HG02571 (cell line): ENCODE measurements around the gene CAPN14.

Source experiments
- ATAC-seq: cut with Tn5 transposase; IDR thresholded peaks from one replicate; pipeline ENCODE4 v1.9.1; 2021; ENCODE audit warnings: mild to moderate bottlenecking, moderate library complexity; ENCODE audit not compliant: unreplicated experiment

CAPN14 gene, protein sequence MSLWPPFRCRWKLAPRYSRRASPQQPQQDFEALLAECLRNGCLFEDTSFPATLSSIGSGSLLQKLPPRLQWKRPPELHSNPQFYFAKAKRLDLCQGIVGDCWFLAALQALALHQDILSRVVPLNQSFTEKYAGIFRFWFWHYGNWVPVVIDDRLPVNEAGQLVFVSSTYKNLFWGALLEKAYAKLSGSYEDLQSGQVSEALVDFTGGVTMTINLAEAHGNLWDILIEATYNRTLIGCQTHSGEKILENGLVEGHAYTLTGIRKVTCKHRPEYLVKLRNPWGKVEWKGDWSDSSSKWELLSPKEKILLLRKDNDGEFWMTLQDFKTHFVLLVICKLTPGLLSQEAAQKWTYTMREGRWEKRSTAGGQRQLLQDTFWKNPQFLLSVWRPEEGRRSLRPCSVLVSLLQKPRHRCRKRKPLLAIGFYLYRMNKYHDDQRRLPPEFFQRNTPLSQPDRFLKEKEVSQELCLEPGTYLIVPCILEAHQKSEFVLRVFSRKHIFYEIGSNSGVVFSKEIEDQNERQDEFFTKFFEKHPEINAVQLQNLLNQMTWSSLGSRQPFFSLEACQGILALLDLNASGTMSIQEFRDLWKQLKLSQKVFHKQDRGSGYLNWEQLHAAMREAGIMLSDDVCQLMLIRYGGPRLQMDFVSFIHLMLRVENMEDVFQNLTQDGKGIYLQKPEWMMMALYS

GRCh38 chr2:31217465-31218200, at the start of gene CAPN14:
Gene CAPN14, minus strand, starts transcription at chr2:31217515. Its CDS starts 12,068 bp downstream, at chr2:31205447.
- no peak for ATAC-seq

DNA sequence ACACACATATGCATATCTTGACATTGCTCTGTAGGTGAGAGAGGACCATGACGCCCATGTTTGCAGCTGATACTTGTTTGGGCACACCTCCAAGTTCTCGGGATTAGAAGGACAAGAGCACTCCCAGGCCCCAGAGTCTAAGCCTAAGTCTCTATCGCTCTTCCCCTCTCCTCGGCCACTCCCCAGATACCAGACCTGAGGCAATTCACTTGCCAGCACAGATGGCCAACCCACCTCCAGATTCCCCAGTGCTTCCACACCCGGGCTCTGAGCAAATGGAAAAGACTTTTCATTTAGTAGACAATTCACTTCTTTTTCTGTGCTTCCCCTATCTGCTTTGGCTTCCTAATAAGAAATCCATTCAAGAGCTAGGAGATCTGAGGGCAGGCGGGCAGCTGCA, 49.5 kb upstream of the CAPN14 start:
- ATAC-seq = no peak

DNA sequence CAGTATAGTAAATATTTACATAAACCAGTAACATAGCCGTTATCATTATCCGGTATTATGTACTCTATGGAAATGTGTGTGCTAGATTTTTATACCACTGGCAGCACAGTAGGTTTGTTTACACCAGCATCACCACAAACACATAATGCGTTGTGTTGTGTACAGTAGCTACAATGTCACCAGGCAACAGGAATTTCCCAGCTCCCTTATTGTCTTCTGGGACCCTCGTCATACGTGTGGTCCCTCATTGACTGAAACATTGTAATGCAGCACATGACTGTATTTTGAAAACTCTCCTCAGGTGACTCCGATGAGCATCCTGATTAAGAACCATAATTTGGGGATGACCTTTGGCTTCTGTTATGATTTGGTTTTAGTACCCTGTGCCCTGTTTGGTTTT, 47.9 kb upstream of the CAPN14 start:
- ATAC-seq = no peak

DNA sequence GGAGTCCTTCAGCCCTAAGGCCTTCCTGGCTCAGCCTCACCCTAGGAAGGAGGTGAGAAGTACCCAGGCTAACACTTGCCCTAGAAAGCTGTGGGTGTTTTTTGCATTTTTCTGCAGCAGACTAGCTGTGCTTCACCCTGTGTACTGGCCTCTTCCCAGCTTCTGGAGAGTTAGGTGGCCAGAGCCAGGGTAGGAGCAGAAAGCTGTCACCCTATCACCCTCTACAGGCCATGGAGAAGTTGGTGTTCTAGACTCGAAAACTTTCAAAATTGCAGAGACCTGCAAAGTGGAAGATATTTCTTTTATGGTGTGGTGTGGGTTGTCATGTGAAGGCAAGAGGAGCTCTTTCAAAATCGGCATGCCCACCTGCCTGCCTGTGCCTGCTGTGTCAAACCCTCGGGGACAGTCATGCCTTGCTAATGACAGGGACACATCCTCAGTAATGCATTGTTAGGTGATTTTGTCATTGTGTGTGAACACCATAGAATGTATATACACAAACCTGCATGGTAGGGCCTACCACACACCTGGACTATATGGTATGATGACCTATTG, 46.4 kb upstream of the CAPN14 start:
- no peak for ATAC-seq

- ATAC-seq = no peak
Observed at GRCh38 chr2:31260870-31261269, 43.6 kb upstream of the CAPN14 start.

- ATAC-seq = no peak
Observed at GRCh38 chr2:31259075-31259474, 41.8 kb upstream of the CAPN14 start.

DNA sequence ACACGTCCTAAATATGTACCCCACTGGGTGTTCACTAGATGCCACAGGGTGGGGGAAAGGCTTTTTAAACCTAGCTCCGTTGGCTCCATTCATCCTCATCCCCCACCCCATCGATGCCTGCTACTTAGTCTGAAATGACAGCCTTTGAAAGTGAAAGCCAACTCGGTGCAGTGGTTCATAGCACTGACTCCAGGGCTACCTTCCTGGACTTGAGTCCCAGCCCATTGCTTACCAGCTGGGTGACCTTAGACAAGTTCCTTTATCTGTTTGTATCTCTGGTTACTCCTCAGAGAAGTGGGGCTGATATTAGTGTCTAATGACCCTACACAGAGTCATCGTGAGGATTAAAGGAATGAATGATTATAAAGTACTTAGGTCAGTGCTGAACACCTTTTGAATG, 41.0 kb upstream of the CAPN14 start:
- no peak for ATAC-seq

DNA sequence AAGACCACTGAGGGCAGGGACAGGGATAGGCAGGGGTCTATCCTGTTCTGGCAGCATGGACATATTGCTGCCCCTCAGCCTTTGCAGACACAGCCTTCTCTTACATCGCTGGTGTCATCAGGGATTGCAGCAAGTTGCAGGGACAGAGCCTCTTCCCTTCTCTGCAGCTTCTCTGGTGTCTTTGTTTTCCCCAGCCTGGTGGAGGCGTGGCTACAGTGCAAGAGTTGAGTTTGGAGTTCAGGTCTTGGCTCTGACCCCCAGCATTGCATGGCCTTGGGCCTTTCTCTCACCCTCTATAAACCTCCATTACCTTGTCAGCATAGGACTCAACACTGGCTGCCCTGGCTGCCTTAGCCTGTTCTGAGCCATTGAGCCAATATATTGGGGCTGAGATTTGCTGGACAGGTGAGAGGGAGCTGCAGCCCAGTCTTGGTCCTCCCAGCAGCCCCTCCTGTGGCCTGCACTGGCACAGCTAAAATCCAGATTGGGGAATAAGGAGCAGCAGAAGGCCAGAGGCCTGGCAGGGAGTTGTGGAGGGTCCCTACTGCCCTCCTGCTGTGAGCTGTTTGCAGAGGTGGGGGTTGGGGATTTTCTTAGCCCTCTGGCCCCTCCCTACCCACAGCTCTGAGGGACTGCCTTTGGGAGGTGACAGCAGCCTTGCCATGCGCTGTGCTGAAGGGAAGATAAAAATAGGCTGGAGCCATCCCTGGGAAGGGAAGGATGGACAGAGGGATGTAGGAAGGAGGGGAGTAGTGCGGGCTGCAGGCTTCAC, 39.5 kb upstream of the CAPN14 start:
- ATAC-seq = peak; percentile 2

DNA sequence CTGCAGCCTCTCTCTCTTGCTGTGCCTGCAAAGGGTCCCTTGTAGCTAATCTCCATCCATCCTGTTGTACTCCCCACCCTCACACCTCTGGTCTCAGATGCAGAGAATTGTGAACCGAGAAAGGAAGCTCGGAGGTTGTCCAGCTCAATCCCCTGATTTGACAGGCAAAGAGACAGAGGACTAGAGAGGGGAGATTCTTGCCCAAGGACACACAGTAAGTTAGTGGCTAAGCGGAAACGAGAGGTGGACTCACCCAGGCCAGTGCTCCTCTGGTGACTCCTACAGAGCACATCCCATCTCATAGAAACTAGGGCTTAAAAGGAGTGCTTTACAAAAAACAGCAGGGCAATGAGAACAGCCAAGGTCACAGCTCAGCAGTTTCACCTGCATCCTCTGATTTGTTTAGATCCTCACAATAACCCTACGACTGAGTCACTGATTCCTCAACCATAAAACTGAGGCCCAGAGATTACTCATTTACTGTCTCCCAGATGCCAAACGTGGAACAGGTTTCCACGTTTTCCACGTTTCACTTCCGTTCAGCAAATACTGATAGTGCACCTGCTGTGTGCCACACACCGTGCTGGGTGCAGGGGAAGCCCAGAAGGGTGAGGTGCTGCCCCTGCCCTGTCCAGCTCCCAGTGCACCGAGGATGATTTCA, 38.7 kb upstream of the CAPN14 start:
- peak; percentile 51 for ATAC-seq

- ATAC-seq = no peak
Observed at GRCh38 chr2:31254237-31255203, 37.2 kb upstream of the CAPN14 start.

- no peak for ATAC-seq
Observed at GRCh38 chr2:31253356-31254131, 36.2 kb upstream of the CAPN14 start.

GRCh38 chr2:31251851-31252250, 34.5 kb upstream of the CAPN14 start:
- ATAC-seq = no peak

DNA sequence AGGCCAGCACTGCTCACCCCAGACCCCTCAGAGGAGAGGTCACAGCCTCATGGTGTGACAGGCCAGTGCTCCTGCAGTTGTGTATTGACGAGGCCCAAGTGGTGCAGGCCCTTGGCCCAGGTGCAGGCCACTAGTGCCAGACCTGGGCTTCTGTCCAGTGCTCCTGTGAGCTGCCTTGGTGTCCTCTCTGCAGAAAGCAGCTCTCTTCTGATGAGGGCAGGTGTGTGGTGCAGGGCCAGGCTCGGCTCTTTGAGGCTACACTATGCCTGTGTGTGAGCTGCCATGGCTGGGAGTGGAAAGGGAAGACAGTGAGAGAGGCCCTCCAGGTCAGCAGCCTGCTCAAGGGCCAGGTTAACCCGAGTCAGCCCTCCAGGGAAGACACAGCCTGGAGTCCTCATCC, 33.7 kb upstream of the CAPN14 start:
- no peak for ATAC-seq

- ATAC-seq = no peak
Observed at GRCh38 chr2:31249009-31249690, 31.8 kb upstream of the CAPN14 start.

GRCh38 chr2:31248139-31248538, 30.8 kb upstream of the CAPN14 start:
- no peak for ATAC-seq

DNA sequence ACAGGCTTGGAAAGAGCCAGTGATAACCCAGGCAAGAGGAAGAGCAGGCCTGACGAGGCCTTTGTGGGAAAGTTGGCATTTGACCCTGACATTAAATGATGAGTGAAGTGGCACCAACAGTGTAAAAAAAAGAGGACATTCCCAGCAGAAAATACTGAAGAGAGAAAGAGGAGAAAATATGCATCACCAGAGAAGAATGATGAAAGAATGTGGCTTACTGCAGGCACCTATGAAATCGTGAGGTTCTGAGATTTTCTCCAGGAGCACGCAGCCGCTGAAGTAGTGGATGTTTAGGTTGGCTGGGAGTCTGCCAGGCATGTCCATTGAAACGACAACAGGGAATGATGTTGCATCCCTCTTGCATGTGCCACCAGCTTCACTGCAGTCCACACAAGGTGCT, 30.4 kb upstream of the CAPN14 start:
- no peak for ATAC-seq

GRCh38 chr2:31246184-31246852, 29.0 kb upstream of the CAPN14 start:
- no peak for ATAC-seq
